Stimulated activated CD4-positive, alpha-beta T cell treated with anti-CD3 and anti-CD28 coated beads, Interleukin-1b, Interleukin-23, amount 100 ng/mL, for 24 hours (primary cell): ENCODE measurements around the gene COLGALT1.
A peak's percentile ranks its signal among the peaks of the same experiment; 100 is the strongest.
"Not testable (repeated sequence)": the region's sequence is repeated elsewhere in the genome, so short reads cannot be mapped to it uniquely, and the experiment has no call there.

ENCODE experiments used
- DNase-seq, 4 experiments: peaks; one replicate each; pipeline ENCODE4 v3.0.0-alpha.2; 2020; ENCODE audit warnings: low read depth in 4 of 4, low spot score in 1 of 4

Gene COLGALT1

DNA sequence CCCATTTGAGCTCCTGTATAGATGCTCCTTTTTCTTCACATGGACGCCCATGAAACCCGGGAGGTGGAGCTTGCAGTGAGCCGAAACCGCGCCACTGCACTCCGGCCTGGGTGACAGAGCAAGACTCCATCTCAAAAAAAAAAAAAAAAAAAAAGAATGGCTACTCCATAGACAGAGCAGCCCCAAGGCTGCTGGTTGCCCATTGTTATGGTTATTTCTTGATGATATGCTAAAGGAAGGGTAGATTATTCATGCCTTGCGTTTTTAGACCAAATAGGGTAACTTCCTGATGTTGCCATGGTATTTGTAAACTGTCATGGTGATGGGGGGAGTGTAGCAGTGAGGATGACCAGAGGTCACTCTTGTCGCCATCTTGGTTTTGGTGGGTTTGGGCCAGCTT, 42.6 kb downstream of the COLGALT1 start:
- not testable (repeated sequence) for DNase-seq

- DNase-seq = no peak
Measured at GRCh38 chr19:17598953-17599352, 43.5 kb downstream of the COLGALT1 start.

DNA sequence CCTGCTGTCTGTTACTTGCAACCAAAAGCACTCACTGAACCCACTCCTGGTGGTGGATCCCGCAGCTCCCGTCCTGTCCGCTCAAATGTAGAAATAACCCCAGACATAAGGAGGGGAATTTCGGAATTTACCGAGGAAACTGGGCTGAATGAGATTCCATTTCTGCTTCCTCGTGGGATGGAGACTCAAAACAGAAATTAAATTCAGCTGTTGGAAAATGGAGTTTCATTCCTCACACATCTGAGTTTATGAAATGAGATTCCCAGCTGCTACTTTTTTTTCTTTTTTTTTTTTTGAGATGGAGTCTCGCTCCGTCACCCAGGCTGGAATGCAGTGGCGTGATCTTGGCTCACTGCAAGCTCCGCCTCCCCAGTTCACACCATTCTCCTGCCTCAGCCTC, 44.3 kb downstream of the COLGALT1 start:
- no peak for DNase-seq

DNA sequence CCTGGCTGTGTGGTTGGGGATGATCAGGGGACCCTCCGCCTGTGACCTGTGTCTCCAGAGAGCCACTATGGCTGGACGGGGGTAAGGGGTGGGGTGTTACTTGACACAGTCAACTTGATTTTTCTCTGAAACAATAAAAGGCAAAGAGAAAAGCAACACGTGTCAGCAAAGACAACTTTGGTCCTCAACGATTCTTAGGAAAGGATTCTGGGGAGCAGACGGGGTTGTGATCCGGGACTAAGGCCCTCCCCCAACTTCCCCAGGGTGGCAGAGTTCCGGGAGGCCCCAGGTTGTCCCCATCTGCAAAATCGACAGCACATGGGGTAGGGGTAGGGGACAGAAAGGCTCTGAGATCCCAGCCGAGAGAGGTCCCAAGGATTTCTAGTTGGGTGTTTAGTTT, 46.2 kb downstream of the COLGALT1 start:
- DNase-seq = no peak

DNA sequence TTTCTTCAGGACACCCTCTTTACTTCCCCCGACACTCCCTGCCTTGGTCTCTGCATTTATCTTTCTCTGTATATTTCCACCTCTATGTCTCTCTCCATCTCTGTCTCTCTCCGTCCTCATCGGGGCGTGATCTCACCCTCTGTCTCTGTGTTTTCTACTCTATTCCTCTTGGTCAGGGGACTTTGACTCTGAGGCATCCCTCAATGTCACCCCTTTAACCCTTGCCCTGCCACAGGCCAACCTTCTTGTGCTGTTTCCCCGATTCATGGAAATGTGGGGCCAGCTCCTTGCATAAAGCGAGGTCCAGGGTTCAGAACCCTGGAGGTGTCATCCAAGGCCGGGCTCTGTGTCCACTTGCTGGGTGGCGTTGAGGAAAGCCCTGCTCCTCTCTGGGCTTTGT, 46.8 kb downstream of the COLGALT1 start:
- DNase-seq = no peak

GRCh38 chr19:17602872-17603510, 47.5 kb downstream of the COLGALT1 start:
- DNase-seq = no peak

GRCh38 chr19:17604372-17605025, 49.0 kb downstream of the COLGALT1 start:
- no peak for DNase-seq

DNA sequence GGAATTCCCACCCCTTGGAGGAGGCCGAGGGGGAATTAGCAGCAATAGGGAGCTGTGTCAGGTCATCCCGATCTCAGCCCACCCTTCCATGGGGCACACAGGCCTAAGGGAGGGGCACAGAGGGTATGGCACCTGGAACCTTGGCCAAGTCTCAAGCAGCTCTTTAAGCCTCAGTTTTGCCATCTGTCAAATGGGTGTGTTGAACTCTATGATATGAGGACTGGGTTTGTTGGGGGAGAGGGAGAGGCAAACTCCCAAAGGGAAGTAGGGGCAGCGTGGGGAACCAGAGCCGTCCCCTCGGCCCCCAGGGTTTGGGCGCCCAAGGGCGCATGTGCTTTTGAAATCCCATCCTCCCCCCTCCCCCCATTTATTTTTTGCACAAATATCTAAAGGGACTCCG, 49.7 kb downstream of the COLGALT1 start:
- DNase-seq = no peak

DNA sequence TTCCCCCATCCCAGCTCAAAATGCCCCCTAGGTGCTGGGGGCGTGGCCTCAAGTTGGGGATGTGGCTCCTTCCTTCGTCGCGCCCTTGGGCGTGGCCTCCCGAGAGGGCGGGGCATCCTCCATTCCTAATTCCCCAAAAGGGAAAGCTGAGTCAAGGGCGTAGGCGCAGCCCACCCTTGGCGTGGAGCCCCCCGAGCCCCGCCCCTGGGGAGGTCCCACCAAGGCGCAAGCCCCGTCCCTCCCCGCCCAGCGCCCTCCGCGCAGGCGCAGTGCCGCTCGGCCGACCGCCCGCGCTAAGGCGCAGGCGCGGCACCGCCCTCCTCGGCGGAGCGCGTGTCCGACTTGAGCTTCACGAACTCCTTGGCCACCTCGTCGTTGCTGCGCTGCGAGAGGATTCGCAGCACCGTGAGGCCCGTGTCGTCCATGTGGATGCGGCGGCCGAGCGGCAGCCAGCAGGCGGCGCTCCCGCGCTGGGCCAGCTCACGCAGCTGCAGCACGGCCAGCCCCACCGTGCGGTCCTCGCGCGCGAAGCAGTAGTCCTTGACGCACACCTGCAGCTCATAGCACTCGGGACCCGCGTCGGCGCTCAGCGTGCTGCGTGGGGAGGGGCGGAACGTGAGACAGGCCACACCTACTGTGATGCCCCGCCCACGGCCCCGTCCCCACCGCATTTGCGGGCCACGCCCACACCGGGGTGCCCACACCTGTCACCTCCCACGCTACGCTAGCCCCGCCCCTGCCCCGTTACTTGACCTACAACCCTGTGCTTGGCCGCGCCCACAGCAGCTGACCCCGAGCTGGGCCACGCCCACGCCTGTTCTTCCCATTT, 50.5 kb downstream of the COLGALT1 start:
- DNase-seq = peak; percentile 46 to 74 (median 64)

GRCh38 chr19:17606590-17607185, 51.2 kb downstream of the COLGALT1 start:
- no peak for DNase-seq

- DNase-seq = no peak
Measured at GRCh38 chr19:17607936-17608335, 52.5 kb downstream of the COLGALT1 start.

DNA sequence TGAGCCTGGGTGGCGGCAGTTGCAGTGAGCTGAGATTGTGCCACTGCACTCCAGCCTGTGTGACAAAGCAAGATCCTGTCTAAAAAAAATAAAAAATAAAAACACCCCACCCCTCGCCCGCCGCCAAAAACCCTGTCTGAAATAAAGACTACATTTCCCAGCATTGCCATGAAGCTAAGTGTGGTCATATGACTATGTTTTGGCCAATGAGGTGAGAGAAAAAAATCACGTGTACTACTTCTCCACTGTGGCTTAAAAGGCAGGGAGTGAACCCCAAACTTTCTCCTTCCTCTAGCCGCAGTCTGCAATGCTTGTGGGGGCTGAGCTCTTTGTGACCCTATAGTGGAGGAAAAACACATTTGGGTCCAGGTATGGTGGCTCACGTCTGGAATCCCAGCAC, 54.9 kb downstream of the COLGALT1 start:
- DNase-seq = no peak

DNA sequence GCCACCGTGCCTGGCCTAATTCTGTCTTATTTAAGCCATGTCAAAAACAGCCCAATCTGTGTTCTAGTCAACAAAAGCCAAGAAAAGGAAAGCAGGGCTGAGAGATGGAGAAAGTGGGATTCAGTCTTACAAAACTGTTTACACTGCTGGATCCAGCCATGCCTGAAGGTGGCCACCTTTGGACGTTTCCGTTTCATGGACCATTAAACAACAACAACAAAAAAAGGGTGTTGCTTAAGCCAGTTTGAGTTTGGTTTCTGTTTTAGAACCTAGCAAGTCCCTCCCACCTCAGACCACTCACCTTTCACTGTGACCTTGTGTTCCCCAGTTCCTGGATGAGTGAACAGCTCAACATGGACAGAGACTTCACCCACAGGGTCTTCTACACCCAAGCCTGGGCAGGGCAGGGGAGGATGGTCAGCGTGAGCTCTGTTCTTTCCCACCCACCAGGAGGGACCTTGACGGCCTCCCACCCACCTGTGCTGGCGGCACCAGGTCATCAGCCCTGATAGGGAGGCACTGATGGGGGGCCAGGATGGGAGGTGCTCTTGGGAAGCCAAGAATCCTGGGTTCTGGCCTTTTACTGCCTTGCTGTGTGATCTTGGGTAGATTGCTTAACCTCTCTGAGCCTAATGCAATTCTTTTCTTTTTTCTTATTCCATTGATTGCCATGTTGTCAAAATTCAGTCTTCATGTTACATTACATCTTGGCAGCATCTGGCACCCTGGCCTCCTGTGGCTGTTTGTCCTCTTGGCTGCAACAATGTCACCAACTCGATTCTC, 56.2 kb downstream of the COLGALT1 start:
- no peak for DNase-seq

DNA sequence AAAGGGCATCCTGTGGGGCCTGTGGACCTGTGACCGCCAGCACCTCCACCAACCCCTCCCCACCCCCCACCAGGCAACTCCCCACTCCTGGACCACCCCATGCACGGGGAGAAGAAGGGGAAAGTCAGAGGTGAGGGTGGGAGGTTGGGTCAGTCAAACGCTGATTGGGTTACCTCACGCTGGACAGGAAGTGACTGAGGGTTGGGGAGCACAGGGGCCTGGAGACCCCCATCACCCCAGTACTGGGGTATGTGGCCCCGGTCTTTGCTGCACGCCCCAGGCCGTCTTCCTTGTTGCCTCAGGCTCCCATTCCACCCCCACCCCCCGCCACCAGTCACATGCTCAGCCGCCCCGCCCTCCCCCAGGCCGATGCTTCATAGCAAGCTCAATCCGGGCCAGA, 59.0 kb downstream of the COLGALT1 start:
- DNase-seq = no peak

GRCh38 chr19:17615889-17616685, 60.6 kb downstream of the COLGALT1 start:
- no peak for DNase-seq

- no peak for DNase-seq
Measured at GRCh38 chr19:17616686-17616960, 61.2 kb downstream of the COLGALT1 start.

- DNase-seq = no peak
Measured at GRCh38 chr19:17616961-17617806, 61.7 kb downstream of the COLGALT1 start.

GRCh38 chr19:17617807-17618192, 62.4 kb downstream of the COLGALT1 start:
- no peak for DNase-seq

- no peak for DNase-seq
Measured at GRCh38 chr19:17618281-17618903, 62.9 kb downstream of the COLGALT1 start.
